ENCODE measurements around the gene TSPAN32.

Gene TSPAN32

DNA sequence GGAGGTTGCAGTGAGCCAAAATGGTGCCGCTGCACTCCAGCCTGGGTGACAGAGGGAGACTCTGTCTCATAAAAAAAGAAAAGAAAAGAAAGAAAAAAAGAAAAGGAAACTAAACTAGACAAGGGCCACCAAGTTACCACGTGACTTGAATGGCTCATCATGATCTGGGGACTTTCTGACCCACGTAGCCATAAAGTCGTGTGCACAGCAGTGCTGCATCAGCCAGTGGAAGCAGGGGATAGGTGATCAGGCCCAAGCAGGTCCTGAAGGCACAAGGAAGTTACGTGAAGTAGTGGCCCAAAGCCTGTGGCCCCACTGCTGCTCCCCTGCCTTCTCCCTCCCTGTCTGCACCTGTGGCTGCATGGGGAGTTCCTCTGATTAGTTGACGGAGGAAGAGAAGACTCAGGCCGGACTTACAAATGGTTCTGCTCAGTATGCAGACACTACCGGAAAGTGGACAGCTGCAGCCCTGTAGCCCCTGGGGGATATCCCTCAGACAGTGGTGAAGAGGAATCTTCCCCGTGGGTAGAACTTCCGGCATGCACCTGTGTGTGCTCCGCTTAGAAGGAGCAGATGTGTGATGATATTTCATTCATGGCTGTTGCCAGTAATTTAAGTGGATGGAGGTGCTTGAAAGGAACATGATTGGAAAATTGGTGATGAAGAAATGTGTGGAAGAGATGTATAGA, 57.1 kb downstream of the TSPAN32 start:
- DNase-seq (ENCODE audit: extremely low spot score): no peak
- TF ChIP-seq SP1 (IDR thresholded peaks at IDR 0.05) (no peak), L3MBTL2 (conservative IDR thresholded peaks at IDR 0.05) (no peak), FOXM1 (IDR thresholded peaks at IDR 0.05; ENCODE audit: borderline replicate concordance) (no peak), LEF1 (IDR thresholded peaks at IDR 0.05; ENCODE audit: borderline replicate concordance) (no peak)
- ChIA-PET CTCF (no interaction called here), POLR2A (no interaction called here)

- CTCF ChIA-PET: no interaction called here
- DNase-seq (ENCODE audit: extremely low spot score): no peak
- POLR2A ChIA-PET: no interaction called here
- no peak for TF ChIP-seq ZNF384 (IDR thresholded peaks at IDR 0.05)
- TF ChIP-seq BHLHE40 (IDR thresholded peaks at IDR 0.05; ENCODE audit: borderline replicate concordance): no peak
- TF ChIP-seq LEF1 (IDR thresholded peaks at IDR 0.05; ENCODE audit: borderline replicate concordance): no peak
- TF ChIP-seq CTBP1 (IDR thresholded peaks at IDR 0.05; ENCODE audit: borderline replicate concordance): no peak
- TF ChIP-seq SUZ12 (IDR thresholded peaks at IDR 0.05): no peak
- TF ChIP-seq PKNOX1 (IDR thresholded peaks at IDR 0.05): no peak
- TF ChIP-seq FOXK2 (IDR thresholded peaks at IDR 0.05): no peak
- no peak for TF ChIP-seq TARDBP (IDR thresholded peaks at IDR 0.05)
- TF ChIP-seq SP1 (IDR thresholded peaks at IDR 0.05): no peak
- TF ChIP-seq HDGF (IDR thresholded peaks at IDR 0.05; ENCODE audit: borderline replicate concordance): no peak
- TF ChIP-seq ARNT (IDR thresholded peaks at IDR 0.05): no peak
- TF ChIP-seq L3MBTL2 (conservative IDR thresholded peaks at IDR 0.05): no peak
These were observed 57.7 kb downstream of the TSPAN32 start for GRCh38 chr11:2359557-2359956.

- ChIA-PET POLR2A (no interaction called here), CTCF (interaction anchor here (0.5 kb wide), 1 partner anchor 79 kb away, joined by 3 read pairs; no protein-coding TSS in a partner anchor)
- DNase-seq (ENCODE audit: extremely low spot score): no peak
- TF ChIP-seq ARNT (IDR thresholded peaks at IDR 0.05) (no peak), SUZ12 (IDR thresholded peaks at IDR 0.05) (no peak), ELF4 (IDR thresholded peaks at IDR 0.05) (no peak), BHLHE40 (IDR thresholded peaks at IDR 0.05; ENCODE audit: borderline replicate concordance) (no peak), PKNOX1 (IDR thresholded peaks at IDR 0.05) (no peak), HDGF (IDR thresholded peaks at IDR 0.05; ENCODE audit: borderline replicate concordance) (no peak), TARDBP (IDR thresholded peaks at IDR 0.05) (no peak), ZNF384 (IDR thresholded peaks at IDR 0.05) (no peak), FOXK2 (IDR thresholded peaks at IDR 0.05) (no peak), L3MBTL2 (conservative IDR thresholded peaks at IDR 0.05) (no peak), LEF1 (IDR thresholded peaks at IDR 0.05; ENCODE audit: borderline replicate concordance) (no peak), SP1 (IDR thresholded peaks at IDR 0.05) (no peak), NFRKB (IDR thresholded peaks at IDR 0.05) (no peak), CTBP1 (IDR thresholded peaks at IDR 0.05; ENCODE audit: borderline replicate concordance) (no peak), FOXA1 (IDR thresholded peaks at IDR 0.05) (no peak), FOXM1 (IDR thresholded peaks at IDR 0.05; ENCODE audit: borderline replicate concordance) (no peak)
These were observed 58.3 kb downstream of the TSPAN32 start for GRCh38 chr11:2360081-2360642.

GRCh38 chr11:2361565-2361964, 59.8 kb downstream of the TSPAN32 start:
- CTCF ChIA-PET: no interaction called here
- POLR2A ChIA-PET: no interaction called here
- no peak for TF ChIP-seq FOXM1 (IDR thresholded peaks at IDR 0.05; ENCODE audit: borderline replicate concordance)
- no peak for TF ChIP-seq PKNOX1 (IDR thresholded peaks at IDR 0.05)
- TF ChIP-seq ZNF384 (IDR thresholded peaks at IDR 0.05): no peak
- TF ChIP-seq NFRKB (IDR thresholded peaks at IDR 0.05): no peak
- TF ChIP-seq ARNT (IDR thresholded peaks at IDR 0.05): no peak
- TF ChIP-seq HDGF (IDR thresholded peaks at IDR 0.05; ENCODE audit: borderline replicate concordance): no peak
- DNase-seq (ENCODE audit: extremely low spot score): no peak

DNA sequence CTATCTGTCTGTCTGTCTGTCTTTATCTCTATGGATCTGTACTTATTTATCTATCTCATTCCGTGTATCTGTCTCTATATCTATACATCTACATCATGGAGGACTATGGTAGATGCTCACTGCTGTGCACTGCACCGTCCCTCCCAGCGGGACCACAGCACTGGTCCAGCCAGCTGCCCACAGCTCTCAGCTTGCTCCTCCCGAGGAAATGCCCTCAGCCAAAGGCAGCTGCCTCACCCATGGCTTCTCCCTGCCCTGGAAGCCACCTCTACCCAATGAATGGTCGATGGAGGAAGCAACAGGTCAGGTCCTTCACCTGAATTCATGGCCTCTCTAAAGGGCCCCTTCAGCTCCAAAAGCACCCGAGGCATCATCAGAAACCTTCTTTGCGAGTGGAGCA, 60.6 kb downstream of the TSPAN32 start:
- no peak for TF ChIP-seq SP1 (IDR thresholded peaks at IDR 0.05)
- TF ChIP-seq SUZ12 (IDR thresholded peaks at IDR 0.05): no peak
- CTCF ChIA-PET: no interaction called here
- POLR2A ChIA-PET: no interaction called here
- DNase-seq (ENCODE audit: extremely low spot score): no peak

DNA sequence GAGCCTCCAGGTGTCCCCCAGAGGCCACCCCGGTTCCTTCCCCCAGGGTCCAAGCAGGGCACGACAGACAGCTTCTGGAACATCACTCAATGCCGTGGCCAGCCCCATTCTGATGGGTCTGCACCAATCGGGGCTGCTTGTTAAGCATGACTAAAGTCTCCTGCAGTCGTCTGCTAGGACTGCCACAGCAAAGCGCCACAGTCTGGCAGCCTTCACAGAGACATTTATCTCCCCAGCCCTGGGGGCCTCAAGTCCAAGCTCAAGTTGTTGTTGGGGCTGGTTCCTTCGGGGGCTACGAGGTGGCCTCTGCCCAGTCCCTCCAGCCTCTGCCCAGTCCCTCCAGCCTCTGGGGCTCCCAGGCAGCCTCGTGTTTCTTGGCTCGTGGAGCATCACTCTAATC, 61.3 kb downstream of the TSPAN32 start:
- ChIA-PET POLR2A (no interaction called here), CTCF (no interaction called here)
- TF ChIP-seq FOXK2 (IDR thresholded peaks at IDR 0.05): no peak
- no peak for TF ChIP-seq ZNF384 (IDR thresholded peaks at IDR 0.05)
- TF ChIP-seq HDGF (IDR thresholded peaks at IDR 0.05; ENCODE audit: borderline replicate concordance): no peak
- TF ChIP-seq TARDBP (IDR thresholded peaks at IDR 0.05): no peak
- no peak for TF ChIP-seq SP1 (IDR thresholded peaks at IDR 0.05)
- no peak for TF ChIP-seq ARNT (IDR thresholded peaks at IDR 0.05)
- TF ChIP-seq BHLHE40 (IDR thresholded peaks at IDR 0.05; ENCODE audit: borderline replicate concordance): no peak
- TF ChIP-seq FOXM1 (IDR thresholded peaks at IDR 0.05; ENCODE audit: borderline replicate concordance): no peak
- TF ChIP-seq LEF1 (IDR thresholded peaks at IDR 0.05; ENCODE audit: borderline replicate concordance): no peak
- no peak for TF ChIP-seq SUZ12 (IDR thresholded peaks at IDR 0.05)
- TF ChIP-seq PKNOX1 (IDR thresholded peaks at IDR 0.05): no peak
- TF ChIP-seq FOXA1 (IDR thresholded peaks at IDR 0.05): no peak
- TF ChIP-seq L3MBTL2 (conservative IDR thresholded peaks at IDR 0.05): no peak
- TF ChIP-seq NFRKB (IDR thresholded peaks at IDR 0.05): no peak
- no peak for TF ChIP-seq CTBP1 (IDR thresholded peaks at IDR 0.05; ENCODE audit: borderline replicate concordance)
- no peak for TF ChIP-seq ELF4 (IDR thresholded peaks at IDR 0.05)
- no peak for DNase-seq (ENCODE audit: extremely low spot score)
